H9 (cell line): Measurements from ENCODE around the gene CEP83. TPM values are rescaled to one million over a fixed set of nuclear protein-coding genes. Genes with fewer than 3 reads are reported as not detected.

ENCODE experiments used
- DNase-seq: peaks from one replicate; pipeline ENCODE4 v3.0.0-alpha.2; 2017
- H2AFZ ChIP-seq: one replicate; pipeline ENCODE4 v1.6.1; 2013; ENCODE audit warnings: mild to moderate bottlenecking, low read length, control low read depth, moderate library complexity
- H2AK5ac ChIP-seq: 2 replicates; pipeline ENCODE4 v1.6.1; 2013; ENCODE audit warnings: low read length, control low read depth, mixed read lengths; ENCODE audit not compliant: insufficient read length
- H2BK120ac ChIP-seq: one replicate; pipeline ENCODE4 v1.6.1; 2013; ENCODE audit warnings: low read depth, mild to moderate bottlenecking, low read length, control low read depth, inconsistent platforms; ENCODE audit not compliant: poor library complexity, severe bottlenecking
- H2BK12ac ChIP-seq: 2 replicates; pipeline ENCODE4 v1.6.1; 2013; ENCODE audit warnings: low read length, control low read depth, mixed read lengths, low read depth; ENCODE audit not compliant: insufficient read length
- H2BK15ac ChIP-seq: 2 replicates; pipeline ENCODE4 v1.6.1; 2013; ENCODE audit warnings: low read depth, low read length, control low read depth
- H2BK20ac ChIP-seq: one replicate; pipeline ENCODE4 v1.6.1; 2013; ENCODE audit warnings: low read depth, mild to moderate bottlenecking, low read length, control low read depth, inconsistent platforms; ENCODE audit not compliant: poor library complexity, severe bottlenecking
- H2BK5ac ChIP-seq: 2 replicates; pipeline ENCODE4 v1.6.1; 2013; ENCODE audit warnings: low read length, control low read depth, mixed read lengths; ENCODE audit not compliant: insufficient read length
- H3K14ac ChIP-seq: 2 replicates; pipeline ENCODE4 v1.6.1; 2013; ENCODE audit warnings: low read length, control low read depth; ENCODE audit not compliant: insufficient read depth
- H3K18ac ChIP-seq: 2 replicates; pipeline ENCODE4 v1.6.1; 2013; ENCODE audit warnings: low read depth, mild to moderate bottlenecking, mixed read lengths, low read length, control low read depth; ENCODE audit not compliant: insufficient read length
- H3K23ac ChIP-seq: 2 replicates; pipeline ENCODE4 v1.6.1; 2013; ENCODE audit warnings: low read length, control low read depth, mixed read lengths, low read depth; ENCODE audit not compliant: insufficient read length
- H3K23me2 ChIP-seq: 2 replicates; pipeline ENCODE4 v1.6.1; 2013; ENCODE audit warnings: low read depth, mild to moderate bottlenecking, mixed read lengths, low read length, control low read depth; ENCODE audit not compliant: insufficient read length, poor library complexity, severe bottlenecking
- H3K27ac ChIP-seq: 2 replicates; pipeline ENCODE4 v1.5.1; 2013; ENCODE audit warnings: low read length, control low read depth, mixed read lengths, low read depth; ENCODE audit not compliant: insufficient read length
- H3K27me3 ChIP-seq: 2 replicates; pipeline ENCODE4 v1.6.1; 2013; ENCODE audit warnings: low read length, control low read depth, inconsistent platforms; ENCODE audit not compliant: insufficient read depth
- H3K4ac ChIP-seq: 2 replicates; pipeline ENCODE4 v1.6.1; 2013; ENCODE audit warnings: low read depth, mild to moderate bottlenecking, control low read depth, inconsistent platforms, low read length, moderate library complexity
- H3K4me1 ChIP-seq: 2 replicates; pipeline ENCODE4 v1.6.1; 2013; ENCODE audit warnings: low read length, control low read depth, inconsistent platforms; ENCODE audit not compliant: insufficient read depth
- H3K4me2 ChIP-seq: 2 replicates; pipeline ENCODE4 v1.6.1; 2013; ENCODE audit warnings: low read length, control low read depth, mixed read lengths; ENCODE audit not compliant: insufficient read length, insufficient read depth
- H3K56ac ChIP-seq: 2 replicates; pipeline ENCODE4 v1.6.1; 2013; ENCODE audit warnings: low read depth, mild to moderate bottlenecking, mixed read lengths, low read length, control low read depth; ENCODE audit not compliant: insufficient read length
- H3K79me1 ChIP-seq: 2 replicates; pipeline ENCODE4 v1.6.1; 2013; ENCODE audit warnings: low read depth, mild to moderate bottlenecking, moderate library complexity, low read length, control low read depth, inconsistent platforms; ENCODE audit not compliant: insufficient read depth, poor library complexity, severe bottlenecking
- H3K79me2 ChIP-seq: 2 replicates; pipeline ENCODE4 v1.6.1; 2013; ENCODE audit warnings: low read length, control low read depth, inconsistent platforms; ENCODE audit not compliant: insufficient read depth
- H3K9ac ChIP-seq: 2 replicates; pipeline ENCODE4 v1.6.1; 2013; ENCODE audit warnings: low read length, control low read depth, mixed read lengths; ENCODE audit not compliant: insufficient read length; ENCODE audit errors: extremely low read depth
- H3K9me3 ChIP-seq: one replicate; pipeline ENCODE4 v1.6.1; 2013; ENCODE audit warnings: low read depth, low read length, inconsistent platforms; ENCODE audit not compliant: control insufficient read depth
- H3T11ph ChIP-seq: one replicate; pipeline ENCODE4 v1.6.1; 2013; ENCODE audit warnings: mild to moderate bottlenecking, low read length, control low read depth, inconsistent platforms
- H4K20me1 ChIP-seq: one replicate; pipeline ENCODE4 v1.6.1; 2013; ENCODE audit not compliant: control insufficient read depth, insufficient read length, insufficient read depth
- H4K5ac ChIP-seq: 2 replicates; pipeline ENCODE4 v1.6.1; 2013; ENCODE audit warnings: low read depth, mild to moderate bottlenecking, mixed read lengths, low read length, control low read depth; ENCODE audit not compliant: insufficient read length
- H4K8ac ChIP-seq: replicated peaks from 2 replicates; pipeline ENCODE4 v1.6.1; 2013; ENCODE audit warnings: low read length, control low read depth, mixed read lengths, low read depth; ENCODE audit not compliant: insufficient read length
- H4K91ac ChIP-seq: 2 replicates; pipeline ENCODE4 v1.6.1; 2013; ENCODE audit warnings: low read depth, mild to moderate bottlenecking, moderate library complexity, mixed read lengths, low read length, control low read depth; ENCODE audit not compliant: insufficient read length
- H3K27ac Mint-ChIP-seq, 3 experiments: 2 replicates in 2 of 3; 3 replicates in 1 of 3; pipeline ENCODE4 v1.8.0; 2020 to 2021; ENCODE audit warnings: mixed read lengths in 3 of 3, mild to moderate bottlenecking in 1 of 3, moderate library complexity in 1 of 3
- H3K27me3 Mint-ChIP-seq: 2 replicates; pipeline ENCODE4 v1.8.0; 2021; ENCODE audit warnings: low read depth, mild to moderate bottlenecking, moderate library complexity, mixed read lengths
- H3K36me3 Mint-ChIP-seq, 3 experiments: 2 replicates in 2 of 3; 3 replicates in 1 of 3; pipeline ENCODE4 v1.8.0; 2020 to 2021; ENCODE audit warnings: low read depth in 3 of 3, mixed read lengths in 3 of 3; ENCODE audit not compliant: insufficient read depth in 1 of 3
- H3K4me1 Mint-ChIP-seq, 2 experiments: 2 replicates each; pipeline ENCODE4 v1.8.0; 2020; ENCODE audit warnings: mixed read lengths in 2 of 2
- H3K4me3 Mint-ChIP-seq, 2 experiments: 2 replicates in 1 of 2; 3 replicates in 1 of 2; pipeline ENCODE4 v1.8.0; 2020 to 2021; ENCODE audit warnings: mild to moderate bottlenecking in 2 of 2, mixed read lengths in 2 of 2, moderate library complexity in 1 of 2
- H3K9me3 Mint-ChIP-seq, 2 experiments: 2 replicates in 1 of 2; 3 replicates in 1 of 2; pipeline ENCODE4 v1.8.0; 2020; ENCODE audit warnings: mild to moderate bottlenecking in 2 of 2, mixed read lengths in 2 of 2, moderate library complexity in 1 of 2
- CTCF ChIP-seq: fragments of 200-600 bp; sonication (generic); conservative IDR thresholded peaks from 3 replicates; pipeline ENCODE4 v1.8.0; 2021; ENCODE audit warnings: antibody characterized with exemption, mild to moderate bottlenecking
- WGBS: extraction: QIAGEN DNeasy Blood & Tissue Kit; methylation state at CpG from one replicate; pipeline ENCODE4 v1.1.7; 2013; ENCODE audit warnings: missing lambda C conversion rate, low lambda C conversion rate, mixed read lengths; ENCODE audit not compliant: insufficient read length; ENCODE audit errors: extremely low coverage; 5-methylcytosine and 5-hydroxymethylcytosine counted together
- total RNA-seq: library from RNA; stranded (reverse); gene quantifications from 2 replicates; pipeline ENCODE4 v1.2.1, GENCODE V29; 2021

Gene CEP83
- total RNA-seq, 1 experiment from 2014 or later = 26.5 TPM

- no peak overlapping the region for H2AFZ ChIP-seq
- H3K9me3 ChIP-seq = no peaks in the 10 kb centered on the region
- H3K79me2 ChIP-seq = no peaks in the 10 kb centered on the region
- no peak overlapping the region for H4K91ac ChIP-seq
- no peak overlapping the region for H3K27ac Mint-ChIP-seq
- TF ChIP-seq CTCF = no peak
- H3K23ac ChIP-seq = no peak overlapping the region
- no peak overlapping the region for H3K4me3 Mint-ChIP-seq
- H4K8ac ChIP-seq = no peak overlapping the region
- no peaks in the 10 kb centered on the region for H3K27me3 ChIP-seq
- H2BK15ac ChIP-seq = no peak overlapping the region
- no CpG with 5 or more reads among the region's 4 CpGs for WGBS
- H3K4me1 Mint-ChIP-seq = no peaks in the 10 kb centered on the region
- H3K27me3 Mint-ChIP-seq = no peaks in the 10 kb centered on the region; the same call in 1 of the 2 replicates
- H3K18ac ChIP-seq = no peak overlapping the region
- H3K23me2 ChIP-seq = no peaks in the 10 kb centered on the region
- no peak overlapping the region for H2BK20ac ChIP-seq
- H3K9me3 Mint-ChIP-seq = peaks cover 13 to 19% of the 10 kb centered on the region in 2 experiments
- H4K5ac ChIP-seq = no peak overlapping the region
- no peak for DNase-seq
- no peaks in the 10 kb centered on the region for H3K79me1 ChIP-seq
- H4K20me1 ChIP-seq = no peaks in the 10 kb centered on the region
- no peak overlapping the region for H2BK12ac ChIP-seq
- no peak overlapping the region for H3K56ac ChIP-seq
- peaks cover 4 to 18% (median 7%) of the 10 kb centered on the region in 3 experiments; a peak in 5 of 7 replicates for H3K36me3 Mint-ChIP-seq
- no peak overlapping the region for H3K14ac ChIP-seq
- H2BK120ac ChIP-seq = no peak overlapping the region
- H3K4ac ChIP-seq = no peak overlapping the region
- H3K27ac ChIP-seq = no peak overlapping the region
- H3K4me1 ChIP-seq = no peaks in the 10 kb centered on the region
- no peak overlapping the region for H3T11ph ChIP-seq
- no peak overlapping the region for H3K4me2 ChIP-seq
- no peak overlapping the region for H2BK5ac ChIP-seq
- H2AK5ac ChIP-seq = no peak overlapping the region
- H3K9ac ChIP-seq = no peak overlapping the region
Observed at GRCh38 chr12:94495445-94496115, 35.9 kb upstream of the CEP83 start.
